Suppressor macrophage treated with lipopolysaccharide for 4 hours (primary cell): Measurements from ENCODE around the gene EGF.
"Not testable (repeated sequence)": the region's sequence is repeated elsewhere in the genome, so short reads cannot be mapped to it uniquely, and the experiment has no call there.

Experiments used
- DNase-seq: peaks from one replicate; pipeline ENCODE4 v3.0.0-alpha.2; 2020

EGF gene

DNA sequence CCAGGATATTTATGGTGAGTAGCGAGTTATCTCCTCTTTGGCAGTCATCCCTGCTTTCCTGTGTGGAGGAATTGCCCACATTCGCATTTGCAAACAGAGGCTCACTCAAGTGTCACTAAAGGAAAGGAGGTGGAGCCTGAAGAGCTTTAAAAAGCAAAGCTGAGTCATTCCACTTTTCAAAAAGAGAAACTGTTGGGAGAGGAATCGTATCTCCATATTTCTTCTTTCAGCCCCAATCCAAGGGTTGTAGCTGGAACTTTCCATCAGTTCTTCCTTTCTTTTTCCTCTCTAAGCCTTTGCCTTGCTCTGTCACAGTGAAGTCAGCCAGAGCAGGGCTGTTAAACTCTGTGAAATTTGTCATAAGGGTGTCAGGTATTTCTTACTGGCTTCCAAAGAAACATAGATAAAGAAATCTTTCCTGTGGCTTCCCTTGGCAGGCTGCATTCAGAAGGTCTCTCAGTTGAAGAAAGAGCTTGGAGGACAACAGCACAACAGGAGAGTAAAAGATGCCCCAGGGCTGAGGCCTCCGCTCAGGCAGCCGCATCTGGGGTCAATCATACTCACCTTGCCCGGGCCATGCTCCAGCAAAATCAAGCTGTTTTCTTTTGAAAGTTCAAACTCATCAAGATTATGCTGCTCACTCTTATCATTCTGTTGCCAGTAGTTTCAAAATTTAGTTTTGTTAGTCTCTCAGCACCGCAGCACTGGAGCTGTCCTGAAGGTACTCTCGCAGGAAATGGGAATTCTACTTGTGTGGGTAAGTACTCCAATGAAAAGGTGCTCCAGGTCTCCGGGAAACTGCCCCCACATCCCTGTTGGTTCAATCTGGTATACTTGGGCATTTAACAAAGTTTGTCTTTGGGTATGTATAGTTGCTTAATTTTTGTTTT lies at the start of gene EGF:
Gene EGF (plus strand): TSS at position 178 of the 890 bp plus-strand sequence. CDS start 453 bp downstream, at position 631.
- DNase-seq: peak; percentile 45

DNA sequence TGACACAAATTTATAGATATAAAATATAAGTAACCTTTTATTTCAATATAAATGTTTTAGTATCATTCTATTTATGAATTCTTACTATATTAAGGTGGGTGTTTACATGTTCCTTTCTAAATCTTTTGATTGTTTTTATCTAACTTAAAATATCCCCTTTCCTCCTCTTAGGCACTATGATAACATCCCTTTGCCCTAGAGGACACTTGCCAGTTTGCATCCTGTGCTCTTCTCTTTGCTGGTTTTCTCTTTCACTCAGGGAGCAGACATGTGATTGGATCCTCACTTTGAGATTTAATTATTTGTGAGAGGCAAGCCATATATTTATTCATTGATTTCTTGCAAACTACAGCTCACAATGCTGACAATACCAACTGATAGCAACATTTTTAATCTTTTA lies 48.5 kb upstream of the EGF start:
- DNase-seq: no peak

DNA sequence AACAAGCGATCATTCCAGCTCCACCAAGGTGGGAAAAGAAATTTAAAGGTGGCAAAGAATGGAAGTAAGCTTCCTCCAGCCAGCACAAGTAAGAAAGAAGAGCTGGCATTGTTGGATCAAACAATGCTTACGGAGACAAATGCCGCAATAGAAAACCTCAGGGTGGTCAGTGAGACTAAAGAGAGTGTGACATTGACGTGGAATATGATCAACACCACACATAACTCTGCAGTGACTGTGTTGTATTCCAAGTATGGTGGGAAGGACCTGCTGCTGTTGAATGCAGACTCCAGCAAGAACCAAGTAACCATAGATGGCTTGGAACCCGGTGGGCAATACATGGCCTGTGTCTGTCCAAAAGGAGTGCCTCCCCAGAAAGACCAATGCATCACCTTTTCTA lies 42.6 kb upstream of the EGF start:
- no peak for DNase-seq

DNA sequence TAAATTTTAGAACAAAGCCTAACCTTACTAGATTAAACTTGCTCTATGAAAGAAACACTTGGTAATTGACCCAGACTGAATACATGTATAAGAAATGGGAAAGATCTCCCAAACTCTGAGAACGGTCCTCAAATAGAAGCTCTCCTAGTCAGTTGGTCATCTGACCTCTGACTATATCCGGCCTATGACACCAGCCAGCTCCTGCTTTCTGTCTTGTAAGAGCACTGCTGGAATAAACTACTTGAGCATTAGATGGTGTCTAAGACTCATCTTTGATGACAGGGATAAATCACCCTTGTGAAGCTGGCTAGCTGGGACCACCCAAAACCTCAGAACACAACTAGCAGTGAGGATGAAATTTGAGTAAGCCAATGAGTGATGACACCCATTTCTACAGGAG lies 40.6 kb upstream of the EGF start:
- DNase-seq: no peak

DNA sequence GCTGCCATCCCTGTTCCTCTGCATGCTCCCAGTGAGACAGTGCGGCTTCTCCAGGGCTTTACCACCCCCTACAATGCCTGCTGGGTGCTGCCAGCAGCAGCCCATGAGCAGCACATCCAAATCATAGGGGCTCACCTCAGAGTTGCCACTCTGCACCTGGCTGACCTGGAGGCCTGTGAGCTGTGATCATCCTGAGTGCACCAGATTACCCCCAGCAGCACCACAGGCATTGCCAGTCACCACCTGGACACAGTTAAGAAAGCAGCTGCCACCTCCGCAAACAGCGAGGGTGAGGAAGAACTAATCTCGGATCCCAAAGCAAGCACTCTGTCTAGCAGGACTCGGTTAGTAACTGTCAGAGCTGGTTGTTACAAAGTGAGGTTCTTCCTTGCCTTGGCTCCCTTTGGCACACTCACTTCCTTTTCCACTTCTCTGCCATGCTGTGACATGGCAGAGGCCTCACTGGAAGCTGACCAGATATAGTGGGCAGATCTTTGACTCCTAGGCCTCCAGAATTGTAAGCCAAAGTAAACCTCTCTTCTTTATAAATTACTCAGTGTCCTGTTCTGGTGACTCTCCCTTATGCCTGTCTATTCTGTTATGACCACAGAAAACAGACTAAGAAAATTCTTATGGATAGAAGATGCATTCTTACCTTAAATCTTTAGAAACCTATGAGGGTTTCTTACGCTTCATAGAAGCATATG lies 39.6 kb upstream of the EGF start:
- no peak for DNase-seq

DNA sequence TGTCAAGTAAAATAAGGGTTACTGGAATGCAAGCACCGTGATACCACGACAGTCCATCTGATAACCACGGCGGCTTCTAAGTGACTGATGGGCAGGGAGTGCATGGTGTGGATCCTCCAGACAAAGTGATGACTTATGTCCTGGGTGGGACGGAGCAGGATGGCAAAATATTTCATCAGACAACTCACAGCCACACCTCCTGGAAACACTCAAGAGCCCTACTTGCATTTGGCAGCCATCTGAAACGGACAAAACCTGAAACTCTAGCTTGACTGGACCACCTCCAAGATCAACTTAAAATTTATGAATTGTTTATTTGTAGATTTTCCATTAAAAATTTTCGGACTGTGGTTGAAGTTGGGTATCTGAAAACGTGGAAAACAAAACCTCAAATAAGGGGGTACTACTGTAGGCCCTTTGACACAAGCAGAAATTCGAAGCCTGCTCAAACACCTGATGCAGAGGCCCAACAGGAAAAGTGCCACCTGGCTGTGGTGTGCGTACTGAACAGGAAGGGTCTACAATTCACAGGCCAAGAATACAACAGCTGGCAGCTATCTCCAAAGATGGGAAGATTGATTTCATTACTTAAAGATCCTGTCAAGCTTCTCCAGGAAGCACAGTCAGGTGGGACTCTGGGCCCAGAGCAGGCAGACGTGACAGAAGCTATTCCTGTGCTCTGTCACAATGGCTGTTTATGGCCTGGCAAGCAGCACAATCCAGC lies 38.7 kb upstream of the EGF start:
- DNase-seq: no peak

DNA sequence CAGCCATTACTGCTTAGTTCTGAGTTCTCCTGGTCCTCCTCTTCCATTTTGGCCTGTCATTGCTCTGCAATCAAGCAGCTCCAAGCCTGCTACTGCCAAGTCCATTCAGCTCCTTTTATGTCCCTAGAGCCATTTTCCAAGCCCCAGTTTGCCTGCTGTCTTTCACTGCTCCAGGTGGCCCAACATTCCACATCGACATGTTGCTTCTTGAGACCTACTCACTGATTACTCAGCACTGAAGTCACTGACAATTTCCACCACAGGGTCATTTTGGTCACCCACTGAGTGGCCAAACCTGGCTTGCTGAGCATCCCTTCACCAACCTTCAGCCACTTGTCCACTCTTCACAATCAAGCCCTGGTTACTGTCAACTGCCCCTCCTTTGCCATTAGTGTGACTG lies 37.6 kb upstream of the EGF start:
- no peak for DNase-seq

DNA sequence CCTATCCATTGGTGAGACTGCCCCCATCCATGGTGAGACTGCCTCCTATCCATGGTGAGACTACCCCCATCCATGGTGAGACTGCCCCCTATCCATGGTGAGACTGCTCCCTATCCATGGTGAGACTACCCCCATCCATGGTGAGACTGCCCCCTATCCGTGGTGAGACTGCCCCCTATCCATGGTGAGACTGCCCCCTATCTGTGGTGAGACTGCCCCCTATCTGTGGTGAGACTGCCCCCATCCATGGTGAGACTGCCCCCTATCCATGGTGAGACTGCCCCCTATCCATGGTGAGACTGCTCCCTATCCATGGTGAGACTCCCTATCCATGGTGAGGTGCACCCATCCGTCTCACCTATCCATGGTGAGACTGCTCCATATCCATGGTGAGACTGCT lies 37.1 kb upstream of the EGF start:
- DNase-seq: not testable (repeated sequence)

DNA sequence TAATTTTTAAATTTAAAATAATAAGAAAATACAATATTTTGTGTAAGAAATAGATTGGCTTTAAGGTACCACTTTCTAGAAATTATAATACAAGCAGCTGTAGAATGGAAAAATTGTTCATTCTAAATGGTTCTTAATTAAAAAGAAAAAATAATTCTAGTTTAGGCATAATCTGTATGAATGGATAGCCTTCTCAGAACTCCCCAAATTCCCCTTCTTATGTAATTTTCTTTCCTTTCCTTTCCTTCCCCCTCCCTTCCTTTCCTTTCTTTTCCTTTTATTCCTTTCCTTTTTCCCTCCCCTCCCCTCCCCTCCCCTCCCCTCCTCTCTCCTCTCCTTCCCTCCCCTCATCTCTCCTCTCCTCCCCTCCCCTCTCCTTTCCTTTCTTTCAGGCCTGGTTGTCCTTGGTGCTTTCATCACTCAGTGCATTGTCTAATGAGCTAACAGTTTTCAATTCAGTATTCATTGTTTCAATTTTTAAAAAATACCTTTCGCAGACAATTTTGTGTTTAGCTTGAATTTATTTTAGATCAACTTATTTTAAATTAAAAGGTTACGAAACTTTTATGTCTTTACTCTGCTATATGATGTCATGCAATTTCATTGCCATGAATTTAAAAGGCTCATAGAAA lies 35.9 kb upstream of the EGF start:
- no peak for DNase-seq

DNA sequence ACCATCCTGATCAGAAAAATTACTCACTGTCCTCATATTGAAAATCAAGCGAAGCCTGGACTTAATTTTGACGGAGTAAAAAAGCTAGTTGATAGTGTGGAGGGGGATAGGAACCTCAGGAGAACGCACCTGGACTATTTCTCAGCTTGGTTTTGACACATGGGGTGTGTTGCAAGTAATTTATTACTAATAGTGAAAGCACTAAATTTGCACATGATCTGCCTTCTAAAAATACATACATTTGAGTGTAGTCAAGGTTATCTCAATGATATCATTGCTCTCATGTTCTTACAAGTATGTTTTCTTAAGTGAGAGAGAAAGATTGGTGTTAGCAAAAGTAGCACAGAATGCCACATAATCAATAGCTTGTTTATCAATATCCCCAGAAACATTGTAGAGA lies 35.3 kb upstream of the EGF start:
- no peak for DNase-seq

DNA sequence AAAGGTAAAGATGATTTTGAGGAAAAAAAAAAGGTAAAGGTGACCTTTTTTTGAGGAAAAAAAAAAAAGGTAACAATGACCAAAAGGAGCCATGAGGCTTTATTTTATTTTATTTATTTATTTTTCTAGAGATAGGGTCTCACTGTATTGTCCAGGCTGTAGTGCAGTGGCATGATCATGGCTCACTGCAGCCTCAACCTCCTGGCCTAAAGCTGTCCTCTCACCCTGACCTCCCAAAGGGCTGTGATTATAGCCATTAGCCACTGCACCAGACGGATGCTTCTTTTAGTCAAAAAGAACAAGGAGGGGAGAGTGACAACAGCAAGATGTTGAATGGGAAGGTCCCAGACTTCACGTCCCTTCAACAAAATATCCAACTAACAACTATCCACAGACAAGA lies 34.3 kb upstream of the EGF start:
- DNase-seq: no peak

DNA sequence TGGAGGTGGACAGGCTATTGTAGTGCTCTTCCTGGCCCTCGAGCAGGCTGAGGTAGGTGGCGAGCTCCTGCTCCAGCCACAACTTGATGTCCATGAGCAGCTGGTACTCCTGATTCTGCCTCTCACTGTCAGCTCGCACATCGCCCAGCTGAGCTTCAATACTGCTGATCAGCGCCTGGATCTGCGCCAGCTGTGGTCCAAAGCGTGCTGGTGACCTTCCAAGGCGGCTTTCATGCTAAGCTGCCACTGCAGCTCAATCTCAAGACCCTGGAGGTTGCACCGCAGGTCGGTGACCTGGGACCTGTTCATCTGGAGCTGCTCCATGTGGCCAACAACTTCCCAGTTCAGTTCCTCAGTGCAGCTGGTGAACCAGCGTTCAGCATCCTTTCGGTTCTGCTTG lies 33.6 kb upstream of the EGF start:
- DNase-seq: no peak

DNA sequence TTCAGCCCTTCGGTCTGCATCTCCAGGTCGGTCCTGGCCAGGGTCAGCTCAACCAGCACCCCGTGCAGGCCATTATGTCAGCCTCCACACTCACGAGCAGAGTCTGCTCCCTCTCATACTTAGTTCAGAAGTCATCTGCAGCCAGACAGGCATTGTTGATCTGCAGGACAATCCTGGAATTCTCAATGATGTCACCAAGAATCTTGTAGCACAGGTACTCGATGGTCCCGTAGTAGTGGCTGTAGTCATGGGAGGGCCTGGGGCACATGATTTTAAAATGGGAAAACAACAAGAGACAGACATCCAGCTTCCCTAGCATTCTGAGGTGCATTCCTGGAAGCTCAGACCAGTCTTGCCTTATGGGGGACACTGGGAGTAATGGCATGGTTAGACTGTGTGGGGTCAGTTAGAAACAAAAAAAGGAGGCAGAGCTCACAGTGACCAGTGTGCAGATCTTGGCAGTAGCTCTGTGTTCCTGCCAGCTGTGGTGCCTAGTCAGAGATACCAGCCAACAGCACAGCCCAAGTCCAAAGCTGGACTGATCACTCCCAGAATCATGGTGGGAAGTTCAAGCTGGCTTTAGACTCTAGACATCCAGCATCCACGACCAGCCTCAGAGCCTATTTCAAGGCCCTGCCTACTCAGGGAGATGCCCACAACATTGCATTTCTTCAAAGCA lies 32.9 kb upstream of the EGF start:
- DNase-seq: no peak

DNA sequence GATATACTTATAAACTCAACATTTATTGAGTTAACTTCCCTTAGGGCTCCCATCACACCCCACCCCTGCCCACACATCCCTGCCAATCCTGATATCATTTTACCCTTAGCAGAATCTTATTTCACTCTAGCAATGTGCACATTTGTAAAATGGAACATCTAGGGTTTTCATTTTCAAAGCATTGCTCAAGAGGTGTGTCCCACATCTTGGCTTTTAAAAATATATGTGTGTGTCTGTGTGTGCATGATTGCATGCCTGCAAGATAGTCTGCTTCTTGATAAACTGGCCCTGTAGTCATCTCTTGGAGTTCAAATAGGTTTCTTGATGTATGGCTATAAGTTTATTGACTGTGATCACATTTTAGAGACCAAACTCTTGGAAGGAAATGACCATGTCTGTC lies 26.4 kb upstream of the EGF start:
- DNase-seq: no peak

DNA sequence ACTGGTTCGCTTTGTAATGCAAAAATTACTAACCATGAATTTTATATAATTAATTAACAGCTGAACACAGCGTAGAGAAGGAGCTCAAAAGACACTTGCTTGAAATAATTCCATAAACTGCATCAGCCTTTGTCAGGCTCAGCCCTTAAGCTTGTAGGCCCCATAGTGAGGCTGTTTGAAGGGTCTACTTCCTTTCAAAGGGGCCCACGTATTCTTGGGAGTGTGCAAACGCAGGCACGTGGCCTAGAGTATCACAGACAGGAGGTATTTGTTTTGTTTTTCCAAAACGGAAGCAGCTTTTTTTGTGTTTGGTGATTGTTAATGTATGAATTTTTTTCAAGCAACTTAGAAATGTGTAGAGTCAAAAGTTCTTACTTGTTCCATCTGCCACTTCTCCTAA lies 25.6 kb upstream of the EGF start:
- no peak for DNase-seq

DNA sequence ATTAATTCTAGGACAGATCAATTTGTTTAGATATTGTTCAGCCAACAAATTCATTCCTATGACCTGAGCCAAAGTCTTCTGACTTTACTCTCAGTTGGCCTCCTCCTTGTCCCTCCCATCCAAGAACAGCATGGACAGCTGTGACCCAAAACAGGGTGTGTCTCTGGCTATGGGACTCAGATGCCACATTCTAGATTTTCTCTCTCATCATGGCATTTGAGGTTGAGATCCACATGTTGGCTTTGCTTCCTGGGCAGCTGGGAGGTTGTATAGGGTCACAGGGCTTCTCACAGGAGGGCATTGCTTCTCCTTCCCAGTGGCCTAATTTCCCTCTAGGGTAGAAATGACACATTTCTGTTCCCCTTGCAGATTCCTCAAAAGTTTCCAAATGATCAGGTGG lies 22.6 kb upstream of the EGF start:
- no peak for DNase-seq

DNA sequence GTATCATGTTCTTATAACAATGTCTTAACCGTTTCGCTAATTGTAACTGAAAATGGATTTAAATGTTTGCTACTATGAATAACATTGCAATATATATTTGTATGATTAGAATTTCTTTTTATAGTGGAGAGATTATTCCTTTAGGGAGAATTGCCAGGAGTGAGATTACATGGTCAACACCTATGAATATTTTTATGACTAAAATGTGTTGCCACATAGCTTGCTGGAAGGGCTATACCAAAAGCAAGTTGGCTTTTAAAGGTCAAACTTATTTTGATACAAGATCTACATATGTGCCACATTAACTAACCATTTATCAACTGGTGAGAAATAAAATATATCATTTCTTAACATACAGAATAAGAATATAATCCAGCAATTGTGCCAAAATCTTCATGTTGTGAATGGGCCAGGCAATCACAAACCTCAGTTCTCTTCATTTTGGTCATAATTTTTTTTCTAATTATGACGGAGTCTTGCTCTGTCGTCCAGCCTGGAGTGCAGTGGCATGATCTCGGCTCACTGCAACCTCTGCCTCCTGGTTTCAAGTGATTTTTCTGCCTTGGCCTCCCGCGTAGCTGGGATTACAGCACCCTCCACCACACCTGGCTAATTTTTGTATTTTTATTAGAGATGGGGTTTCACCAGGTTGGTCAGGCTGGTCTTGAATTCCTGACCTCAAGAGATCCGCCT lies 10.0 kb upstream of the EGF start:
- DNase-seq: no peak

DNA sequence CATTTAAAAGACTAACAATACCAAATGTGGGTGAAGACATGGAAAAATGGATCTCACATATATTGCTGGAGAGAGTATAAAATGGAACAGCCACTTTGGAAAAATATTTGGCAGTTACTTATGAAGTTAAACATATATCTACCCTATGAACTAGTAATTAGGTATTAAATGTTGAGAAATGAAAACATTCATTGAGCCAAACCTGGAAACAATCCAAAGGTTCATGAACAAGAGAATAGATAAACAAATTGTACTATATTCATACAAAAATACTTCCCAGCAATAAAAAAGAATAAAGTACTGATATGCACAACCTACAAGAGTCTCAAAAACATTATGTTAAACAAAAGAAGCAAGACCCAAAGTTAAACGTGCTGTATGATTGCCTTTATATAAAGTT lies 4.0 kb upstream of the EGF start:
- no peak for DNase-seq

DNA sequence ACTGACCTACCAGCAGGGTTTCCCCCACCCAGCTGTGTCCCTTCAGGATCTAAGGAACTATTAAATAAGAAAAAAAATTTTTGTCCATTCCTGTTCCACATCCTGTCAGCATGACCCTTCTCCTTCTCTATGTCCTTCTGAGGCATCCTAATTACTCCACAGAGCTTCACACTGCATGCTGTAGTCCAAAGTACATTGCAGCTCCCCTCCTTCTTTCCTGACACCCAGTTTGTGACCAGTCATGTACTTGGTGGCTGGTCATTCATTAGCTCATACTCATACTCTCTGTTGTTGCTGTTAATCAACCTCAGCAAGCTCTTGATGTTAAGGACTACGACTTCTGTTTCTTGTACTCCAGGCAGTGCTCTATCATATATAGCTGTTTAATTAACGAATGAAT lies 2.4 kb upstream of the EGF start:
- no peak for DNase-seq

DNA sequence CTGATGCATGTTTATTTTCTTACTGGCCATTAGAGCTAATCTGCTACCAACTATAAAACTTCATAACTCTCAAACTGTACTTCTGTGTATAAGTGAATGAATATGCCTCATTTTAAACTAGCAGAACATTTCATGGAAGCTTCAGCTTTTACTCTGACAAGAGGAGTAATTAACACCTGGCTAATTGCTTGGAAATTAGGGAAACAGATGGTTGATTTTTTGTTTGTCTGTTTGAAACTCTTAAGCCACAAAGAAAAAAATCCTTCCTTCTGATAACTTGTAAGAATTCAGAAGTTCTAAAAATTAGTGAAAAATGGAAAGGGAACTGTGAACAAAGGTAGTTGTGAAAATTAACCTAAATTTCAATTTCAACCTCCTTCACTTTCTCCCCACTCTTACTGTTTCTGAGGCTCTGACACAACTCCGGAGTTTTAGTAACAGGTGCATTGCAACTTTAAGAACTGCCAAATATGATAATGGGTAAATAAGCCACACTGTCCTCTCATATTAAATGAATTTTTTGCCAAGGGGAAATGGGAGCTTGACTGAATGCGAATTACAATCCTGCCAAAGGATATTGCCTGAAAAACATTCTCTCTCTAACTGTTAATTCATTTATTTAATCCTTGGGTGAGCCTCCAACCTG lies 1.0 kb downstream of the EGF start:
- no peak for DNase-seq

DNA sequence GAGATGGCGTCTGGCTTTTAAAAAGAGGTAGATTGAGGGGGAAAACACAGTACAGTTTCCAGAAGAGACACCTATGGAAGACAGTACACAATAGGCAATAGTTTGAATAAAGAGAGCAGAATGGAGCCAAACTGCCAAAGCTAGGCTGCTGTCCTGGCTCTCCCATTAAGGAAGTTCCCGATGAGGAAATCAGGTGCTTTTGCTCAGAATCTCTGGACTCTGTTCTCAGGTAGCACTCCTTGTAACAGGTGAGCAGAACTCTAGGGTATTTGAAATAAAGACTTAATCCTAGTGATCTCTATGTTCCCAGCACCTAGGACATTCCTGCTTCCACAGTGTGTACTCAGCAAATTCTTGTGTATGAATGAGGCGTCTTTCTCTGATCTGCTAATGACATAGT lies 1.6 kb downstream of the EGF start:
- no peak for DNase-seq
